ENCODE results near the gene ST6GALNAC3. TPM values are rescaled to one million over a fixed set of nuclear protein-coding genes. Genes with fewer than 3 reads are reported as not detected.

Gene ST6GALNAC3
- total RNA-seq, 1 experiment from 2014 or later, result not detected

GRCh38 chr1:76501586-76502219, 427.2 kb downstream of the ST6GALNAC3 start:
- DNase-seq (ENCODE audit: low spot score), result no peak
- in situ Hi-C loops (cut with HindIII; ENCODE audit: low sequenced_read_pairs), result no loop called here

DNA sequence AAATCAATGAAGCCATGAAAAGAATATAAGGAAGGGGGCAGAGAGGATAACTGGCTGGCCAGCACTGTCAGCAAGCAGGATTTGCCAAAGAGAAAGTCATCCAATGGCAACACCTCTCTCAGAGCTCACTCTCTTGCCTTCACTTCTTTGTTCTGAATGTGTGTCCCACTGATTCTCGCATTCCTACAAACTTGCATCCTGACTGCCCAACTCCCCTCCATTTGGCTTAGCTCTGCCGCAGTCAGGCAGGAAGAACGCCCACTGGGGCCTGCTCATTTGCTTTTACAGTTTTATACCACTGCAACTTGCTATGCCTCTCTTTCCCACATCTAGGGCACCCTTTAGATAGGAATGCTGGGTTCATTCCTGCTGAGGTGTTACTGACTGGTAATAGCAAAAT, 428.6 kb downstream of the ST6GALNAC3 start:
- no peak for DNase-seq (ENCODE audit: low spot score)
- in situ Hi-C loops (cut with HindIII; ENCODE audit: low sequenced_read_pairs), result no loop called here

DNA sequence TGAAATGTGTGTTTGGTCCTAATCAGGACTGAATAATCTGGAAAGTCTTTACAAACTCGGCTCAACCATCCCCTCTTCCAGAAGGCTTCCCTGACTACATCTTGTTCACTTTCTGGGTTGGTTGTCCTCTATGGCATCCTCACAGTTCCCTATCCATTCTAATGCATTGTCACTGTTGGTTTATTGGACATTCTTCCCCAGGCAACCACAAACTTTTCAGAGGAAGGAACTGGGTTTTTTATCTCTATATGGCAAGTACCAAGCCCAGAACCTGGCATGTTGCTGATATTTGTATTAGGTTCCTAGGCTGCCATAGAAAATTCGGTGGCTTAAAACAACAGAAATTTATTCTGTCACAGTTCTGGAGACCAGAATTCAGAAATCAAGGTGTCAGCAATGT, 429.2 kb downstream of the ST6GALNAC3 start:
- in situ Hi-C loops (cut with HindIII; ENCODE audit: low sequenced_read_pairs), result no loop called here
- no peak for DNase-seq (ENCODE audit: low spot score)

DNA sequence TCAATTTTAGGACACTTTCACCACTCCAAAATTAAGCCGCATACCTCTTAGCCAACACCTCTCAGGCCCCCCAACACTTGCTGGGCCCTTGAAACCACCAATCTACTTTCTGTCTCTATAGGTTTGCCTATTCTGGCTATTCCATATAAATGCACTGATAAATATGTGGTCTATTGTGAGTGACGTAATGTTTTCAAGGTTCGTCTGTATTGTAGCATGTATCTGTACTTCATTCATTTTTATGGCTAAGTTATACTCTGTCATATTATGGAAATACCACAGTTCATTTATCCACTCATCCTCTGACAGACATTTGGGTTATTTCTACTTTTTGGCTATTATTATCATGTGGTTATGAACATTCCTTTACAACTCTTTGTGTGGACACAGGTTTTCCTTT, 432.8 kb downstream of the ST6GALNAC3 start:
- in situ Hi-C loops (cut with HindIII; ENCODE audit: low sequenced_read_pairs), result no loop called here
- no peak for DNase-seq (ENCODE audit: low spot score)

- in situ Hi-C loops (cut with HindIII; ENCODE audit: low sequenced_read_pairs), result no loop called here
- DNase-seq (ENCODE audit: low spot score), result no peak
Observed at GRCh38 chr1:76508871-76509270, 434.3 kb downstream of the ST6GALNAC3 start.

- no peak for DNase-seq (ENCODE audit: low spot score)
Observed at GRCh38 chr1:76510672-76511557, 436.4 kb downstream of the ST6GALNAC3 start.

GRCh38 chr1:76511558-76512179, 437.1 kb downstream of the ST6GALNAC3 start:
- DNase-seq (ENCODE audit: low spot score), result no peak
- in situ Hi-C loops (cut with HindIII; ENCODE audit: low sequenced_read_pairs), result no loop called here

More at GRCh38 chr1:76510672-76511557, 436.4 kb downstream of the ST6GALNAC3 start:
- in situ Hi-C loops (cut with HindIII; ENCODE audit: low sequenced_read_pairs), result no loop called here

DNA sequence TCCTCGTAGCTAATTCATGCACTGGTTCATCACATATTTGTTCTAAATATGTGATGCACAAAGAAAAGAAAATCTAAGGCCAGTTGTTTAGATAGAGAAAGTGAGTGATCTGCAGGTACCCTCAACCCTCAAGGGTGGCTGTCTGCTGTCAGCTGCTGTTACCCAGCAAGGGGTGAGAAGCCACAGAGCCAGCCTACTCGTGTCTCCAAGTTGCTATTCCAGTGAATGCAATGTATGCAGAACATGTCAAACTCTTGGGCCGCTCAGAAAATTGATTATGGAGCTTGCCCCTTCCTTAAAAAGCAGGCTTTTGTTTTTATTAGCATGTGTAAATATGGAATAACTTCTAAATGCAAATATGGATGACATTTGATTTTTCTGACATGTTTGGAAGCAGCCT, 456.4 kb downstream of the ST6GALNAC3 start:
- in situ Hi-C loops (cut with HindIII; ENCODE audit: low sequenced_read_pairs), result no loop called here
- DNase-seq (ENCODE audit: low spot score), result no peak

DNA sequence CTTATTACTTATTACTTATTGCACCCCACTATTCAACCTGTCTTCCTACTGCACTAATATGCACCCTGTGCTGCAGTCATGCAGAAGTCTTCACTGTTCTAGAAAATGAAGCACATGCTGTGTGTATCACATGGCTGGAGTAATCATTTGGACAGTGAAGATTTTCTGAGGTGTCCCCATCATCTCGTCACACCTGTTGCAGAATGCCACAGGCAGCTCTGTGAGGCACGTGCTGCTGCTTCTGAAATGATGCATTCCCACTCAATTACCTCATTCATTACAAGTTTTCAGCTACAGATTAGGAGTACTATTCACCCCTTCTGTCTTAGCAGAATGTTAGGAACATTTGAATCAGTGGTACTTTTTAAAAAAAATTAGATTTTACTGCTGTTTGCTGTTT, 467.1 kb downstream of the ST6GALNAC3 start:
- in situ Hi-C loops (cut with HindIII; ENCODE audit: low sequenced_read_pairs), result no loop called here
- no peak for DNase-seq (ENCODE audit: low spot score)

GRCh38 chr1:76542359-76542758, 467.8 kb downstream of the ST6GALNAC3 start:
- DNase-seq (ENCODE audit: low spot score), result no peak
- in situ Hi-C loops (cut with HindIII; ENCODE audit: low sequenced_read_pairs), result no loop called here

- DNase-seq (ENCODE audit: low spot score), result no peak
- in situ Hi-C loops (cut with HindIII; ENCODE audit: low sequenced_read_pairs), result no loop called here
Observed at GRCh38 chr1:76543495-76543894, 468.9 kb downstream of the ST6GALNAC3 start.

- DNase-seq (ENCODE audit: low spot score), result peak; percentile 92
Observed at GRCh38 chr1:76546354-76546933, 471.9 kb downstream of the ST6GALNAC3 start.

GRCh38 chr1:76547916-76548315, 473.4 kb downstream of the ST6GALNAC3 start:
- in situ Hi-C loops (cut with HindIII; ENCODE audit: low sequenced_read_pairs), result no loop called here
- no peak for DNase-seq (ENCODE audit: low spot score)

More at GRCh38 chr1:76546354-76546933, 471.9 kb downstream of the ST6GALNAC3 start:
- in situ Hi-C loops (cut with HindIII; ENCODE audit: low sequenced_read_pairs), result no loop called here

GRCh38 chr1:76548513-76549100, 474.1 kb downstream of the ST6GALNAC3 start:
- DNase-seq (ENCODE audit: low spot score), result no peak
- in situ Hi-C loops (cut with HindIII; ENCODE audit: low sequenced_read_pairs), result no loop called here

DNA sequence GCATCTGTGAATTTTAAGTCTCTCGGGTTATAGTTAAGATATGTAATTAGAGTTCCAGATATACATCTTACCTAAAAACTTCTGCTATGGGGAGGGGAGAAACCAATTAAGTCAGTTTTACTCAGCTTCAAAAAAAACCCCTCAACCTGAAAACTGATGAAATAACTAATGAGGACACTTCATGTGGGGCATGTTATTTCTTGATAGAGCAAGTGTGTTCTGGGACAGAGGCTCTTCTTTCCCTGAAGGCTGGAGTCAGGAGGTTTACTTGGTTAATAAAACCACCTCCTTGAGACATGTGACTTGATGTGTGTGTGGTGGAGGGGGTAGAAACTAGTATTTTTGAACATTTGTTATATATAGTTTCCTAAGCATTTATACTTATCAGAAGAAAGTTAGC, 479.7 kb downstream of the ST6GALNAC3 start:
- in situ Hi-C loops (cut with HindIII; ENCODE audit: low sequenced_read_pairs), result no loop called here
- no peak for DNase-seq (ENCODE audit: low spot score)

GRCh38 chr1:76562292-76562691, 487.7 kb downstream of the ST6GALNAC3 start:
- DNase-seq (ENCODE audit: low spot score), result no peak
- in situ Hi-C loops (cut with HindIII; ENCODE audit: low sequenced_read_pairs), result no loop called here

GRCh38 chr1:76568573-76569238, 494.2 kb downstream of the ST6GALNAC3 start:
- in situ Hi-C loops (cut with HindIII; ENCODE audit: low sequenced_read_pairs), result no loop called here
- no peak for DNase-seq (ENCODE audit: low spot score)

DNA sequence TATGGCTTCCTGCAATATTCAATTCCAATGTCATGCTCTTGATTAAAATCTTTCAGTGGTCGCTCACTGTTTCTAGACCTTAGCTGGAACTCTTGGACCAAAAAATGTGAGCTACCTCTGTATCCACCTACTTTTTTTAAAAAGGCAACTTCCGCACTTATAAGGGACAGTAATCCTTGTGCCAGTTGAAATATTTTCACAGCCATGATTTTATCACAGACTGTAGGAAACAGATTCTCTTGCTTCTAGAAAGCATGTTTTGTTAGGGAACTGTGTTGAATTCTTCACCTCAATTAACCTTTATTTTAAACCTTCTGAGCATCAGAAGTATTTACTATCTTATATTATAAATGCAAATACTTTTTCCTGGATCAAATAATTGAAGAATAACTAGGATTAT, 496.7 kb downstream of the ST6GALNAC3 start:
- in situ Hi-C loops (cut with HindIII; ENCODE audit: low sequenced_read_pairs), result no loop called here
- DNase-seq (ENCODE audit: low spot score), result no peak

GRCh38 chr1:76572229-76572628, 497.7 kb downstream of the ST6GALNAC3 start:
- in situ Hi-C loops (cut with HindIII; ENCODE audit: low sequenced_read_pairs), result no loop called here
- DNase-seq (ENCODE audit: low spot score), result no peak

All from G401 (cell line).